IMR-90 (cell line): ENCODE measurements around the gene CORO1C. TPM values are rescaled to one million over a fixed set of nuclear protein-coding genes. Genes with fewer than 3 reads are reported as not detected.

Experiments
- ATAC-seq: fragments of 200-7000 bp; cut with Tn5 transposase; 2 replicates; pipeline ENCODE4 v1.9.1; 2020; ENCODE audit warnings: low read depth, mild to moderate bottlenecking, moderate library complexity
- BruUV-seq: library from RNA; stranded (reverse); fragments of 400-500 nt; replicated peaks from 2 replicates; lab custom pipeline; 2021; lab: Mats Ljungman, UMichigan
- CTCF ChIA-PET: fragments of 300-600 bp; formaldehyde crosslinking; extraction: SDS; loops from one replicate; lab custom pipeline; 2021; ENCODE audit warnings: antibody characterized with exemption; lab: Yijun Ruan, JAX
- POLR2A ChIA-PET: fragments of 300-600 bp; sonication (Branson Sonifier 250); formaldehyde crosslinking; loops from one replicate; lab custom pipeline; 2022; ENCODE audit warnings: antibody characterized with exemption; ENCODE audit not compliant: unreplicated experiment; lab: Charles Lee
- DNase-seq: peaks from one replicate; pipeline ENCODE4 v3.0.0; 2013
- H2AFZ ChIP-seq: replicated peaks from 2 replicates; pipeline ENCODE3; 2013; ENCODE audit warnings: low read length, mild to moderate bottlenecking; ENCODE audit not compliant: poor library complexity
- H2AK5ac ChIP-seq: 2 replicates; pipeline ENCODE4 v1.6.1; 2013; ENCODE audit warnings: low read depth, low read length, inconsistent platforms
- H2AK9ac ChIP-seq: replicated peaks from 2 replicates; pipeline ENCODE3; 2013; ENCODE audit warnings: mild to moderate bottlenecking, low read depth, low read length, moderate library complexity; ENCODE audit not compliant: poor library complexity
- H2BK120ac ChIP-seq: 2 replicates; pipeline ENCODE4 v1.6.1; 2013; ENCODE audit warnings: low read depth, low read length, inconsistent platforms
- H2BK15ac ChIP-seq: 3 replicates; pipeline ENCODE4 v1.6.1; 2013; ENCODE audit warnings: low read depth, low read length, inconsistent platforms
- H2BK20ac ChIP-seq: 2 replicates; pipeline ENCODE4 v1.6.1; 2013; ENCODE audit warnings: low read depth, mild to moderate bottlenecking, inconsistent platforms, low read length, moderate library complexity
- H2BK5ac ChIP-seq: 2 replicates; pipeline ENCODE4 v1.6.1; 2013; ENCODE audit warnings: mild to moderate bottlenecking, low read depth, low read length, inconsistent platforms; ENCODE audit not compliant: poor library complexity, severe bottlenecking
- H3K14ac ChIP-seq: replicated peaks from 2 replicates; pipeline ENCODE4 v1.6.1; 2013; ENCODE audit warnings: low read depth, low read length, inconsistent platforms
- H3K18ac ChIP-seq: 2 replicates; pipeline ENCODE4 v1.6.1; 2013; ENCODE audit warnings: low read depth, low read length, control low read depth
- H3K23ac ChIP-seq: 2 replicates; pipeline ENCODE4 v1.6.1; 2013; ENCODE audit warnings: low read depth, low read length, inconsistent platforms
- H3K27ac ChIP-seq: 2 replicates; pipeline ENCODE4 v1.5.1; 2013; ENCODE audit warnings: mild to moderate bottlenecking, control low read depth, low read length; ENCODE audit not compliant: insufficient read depth
- H3K27me3 ChIP-seq: 2 replicates; pipeline ENCODE4 v1.6.1; 2013; ENCODE audit warnings: low read length; ENCODE audit not compliant: control insufficient read depth, insufficient read depth
- H3K36me3 ChIP-seq: 2 replicates; pipeline ENCODE4 v1.6.1; 2013; ENCODE audit warnings: low read length, mixed read lengths; ENCODE audit not compliant: control insufficient read depth, insufficient read depth
- H3K4ac ChIP-seq: 2 replicates; pipeline ENCODE4 v1.6.1; 2013; ENCODE audit warnings: low read depth, low read length, inconsistent platforms
- H3K4me1 ChIP-seq: 2 replicates; pipeline ENCODE4 v1.6.1; 2013; ENCODE audit warnings: low read length, mixed read lengths; ENCODE audit not compliant: control insufficient read depth, insufficient read depth
- H3K4me2 ChIP-seq: 2 replicates; pipeline ENCODE4 v1.6.1; 2013; ENCODE audit warnings: low read depth, mild to moderate bottlenecking, control low read depth, low read length, moderate library complexity
- H3K4me3 ChIP-seq: 2 replicates; pipeline ENCODE4 v1.5.1; 2013; ENCODE audit warnings: low read depth, mild to moderate bottlenecking, control low read depth, low read length, moderate library complexity; ENCODE audit not compliant: insufficient read depth
- H3K56ac ChIP-seq: 2 replicates; pipeline ENCODE4 v1.6.1; 2013; ENCODE audit warnings: low read length, inconsistent platforms; ENCODE audit not compliant: insufficient read depth; ENCODE audit errors: extremely low read depth
- H3K79me1 ChIP-seq, 2 experiments: 2 replicates each; pipeline ENCODE4 v1.6.1; 2013; ENCODE audit warnings: low read length in 2 of 2, inconsistent platforms in 1 of 2, low read depth in 1 of 2
- H3K9ac ChIP-seq: 2 replicates; pipeline ENCODE4 v1.6.1; 2013; ENCODE audit warnings: low read depth, low read length, control low read depth
- H3K9me1 ChIP-seq: 2 replicates; pipeline ENCODE4 v1.6.1; 2013; ENCODE audit warnings: low read length, inconsistent platforms; ENCODE audit not compliant: insufficient read depth
- H3K9me3 ChIP-seq: 2 replicates; pipeline ENCODE4 v1.6.1; 2013; ENCODE audit warnings: low read length; ENCODE audit not compliant: control insufficient read depth, insufficient read depth
- H4K20me1 ChIP-seq: 2 replicates; pipeline ENCODE4 v1.6.1; 2013; ENCODE audit warnings: low read length, inconsistent platforms; ENCODE audit not compliant: insufficient read depth
- H4K5ac ChIP-seq: 2 replicates; pipeline ENCODE4 v1.6.1; 2013; ENCODE audit warnings: mild to moderate bottlenecking, low read depth, low read length, control low read depth
- H4K8ac ChIP-seq, 2 experiments: 2 replicates each; pipeline ENCODE4 v1.6.1; 2013; ENCODE audit warnings: low read depth in 2 of 2, low read length in 2 of 2, control low read depth in 1 of 2, inconsistent platforms in 1 of 2
- H4K91ac ChIP-seq: 2 replicates; pipeline ENCODE4 v1.6.1; 2013; ENCODE audit warnings: low read depth, low read length, inconsistent platforms; ENCODE audit not compliant: insufficient read depth
- BHLHE40 ChIP-seq: fragments of 150-350 bp; IDR thresholded peaks from 2 replicates; pipeline ENCODE4 v1.6.1; 2016; ENCODE audit warnings: mild to moderate bottlenecking, low read depth, low read length
- CEBPB ChIP-seq: IDR thresholded peaks from 2 replicates; pipeline ENCODE4 v1.6.1; 2012; ENCODE audit warnings: low read depth, low read length, improper control_type of control experiment
- CHD1 ChIP-seq: IDR thresholded peaks from 2 replicates; pipeline ENCODE4 v1.6.1; 2012; ENCODE audit warnings: low read depth, low read length, improper control_type of control experiment
- CTCF ChIP-seq: conservative IDR thresholded peaks from 2 replicates; pipeline ENCODE4 v1.5.1; 2012; ENCODE audit warnings: mild to moderate bottlenecking, low read depth, low read length, improper control_type of control experiment
- FOS ChIP-seq: fragments of 150-350 bp; IDR thresholded peaks from 2 replicates; pipeline ENCODE4 v1.6.1; 2016; ENCODE audit warnings: low read depth, low read length
- MAFK ChIP-seq: IDR thresholded peaks from 2 replicates; pipeline ENCODE4 v1.6.1; 2012; ENCODE audit warnings: low read depth, low read length, improper control_type of control experiment
- MAZ ChIP-seq: IDR thresholded peaks from 2 replicates; pipeline ENCODE4 v1.6.1; 2012; ENCODE audit warnings: low read depth, mild to moderate bottlenecking, low read length, improper control_type of control experiment, moderate library complexity, borderline replicate concordance
- MXI1 ChIP-seq: IDR thresholded peaks from 2 replicates; pipeline ENCODE4 v1.6.1; 2012; ENCODE audit warnings: low read depth, mild to moderate bottlenecking, low read length, moderate library complexity, borderline replicate concordance
- NFE2L2 ChIP-seq: fragments of 150-350 bp; IDR thresholded peaks from 2 replicates; pipeline ENCODE4 v1.6.1; 2016; ENCODE audit warnings: low read depth, mild to moderate bottlenecking, low read length
- POLR2A ChIP-seq: IDR thresholded peaks from 2 replicates; pipeline ENCODE4 v1.6.1; 2012; ENCODE audit warnings: mild to moderate bottlenecking, low read depth, low read length
- RAD21 ChIP-seq: IDR thresholded peaks from 2 replicates; pipeline ENCODE4 v1.6.1; 2012; ENCODE audit warnings: low read length, improper control_type of control experiment
- RCOR1 ChIP-seq: IDR thresholded peaks from 2 replicates; pipeline ENCODE4 v1.6.1; 2012; ENCODE audit warnings: mild to moderate bottlenecking, low read length, improper control_type of control experiment; ENCODE audit not compliant: insufficient replicate concordance
- RFX5 ChIP-seq: IDR thresholded peaks from 2 replicates; pipeline ENCODE4 v1.8.0; 2012; ENCODE audit warnings: low read depth, mild to moderate bottlenecking, low read length, moderate library complexity
- SMC3 ChIP-seq: fragments of 150-350 bp; IDR thresholded peaks from 2 replicates; pipeline ENCODE4 v1.6.1; 2016; ENCODE audit warnings: low read depth, mild to moderate bottlenecking, antibody characterized with exemption, low read length, moderate library complexity
- WGBS, 2 experiments: methylation state at CpG; one replicate each; pipeline versions ENCODE4 v1.1.5 to v1.1.7; 2013; ENCODE audit warnings: missing lambda C conversion rate in 2 of 2; ENCODE audit not compliant: insufficient read length in 1 of 2; ENCODE audit errors: extremely low coverage in 2 of 2; 5-methylcytosine and 5-hydroxymethylcytosine counted together
- dilution Hi-C: fragments of 300-500 bp; cut with HindIII; formaldehyde crosslinking; loops from one replicate; pipeline ENCODE4 v1.14.3; 2018; ENCODE audit warnings: low sequenced_read_pairs; ENCODE audit not compliant: unreplicated experiment
- in situ Hi-C: fragments of 300-500 bp; cut with MboI; formaldehyde crosslinking; loops from 3 replicates; pipeline ENCODE4 v1.14.3; 2019; ENCODE audit warnings: low sequenced_read_pairs, inconsistent platforms, mixed read lengths
- intact Hi-C: fragments of 100-400 bp; cut with micrococcal nuclease; formaldehyde crosslinking; loops from 2 replicates; pipeline ENCODE4 v1.10.0; 2022
- polyA plus RNA-seq, 3 experiments: library from polyadenylated mRNA; depleted of rRNA; stranded (reverse); fragments of >200 nt; gene quantifications; 2 replicates each; pipeline ENCODE4 v1.2.3, GENCODE V29; 2012; ENCODE audit warnings: low replicate concordance in 1 of 3
- total RNA-seq: library from RNA; depleted of rRNA; stranded (reverse); fragments of >200 nt; gene quantifications from 2 replicates; pipeline ENCODE4 v1.2.3, GENCODE V29; 2012
- TF ChIP-seq, protein P1 (sequence below): fragments of 150-350 bp; IDR thresholded peaks from 2 replicates; pipeline ENCODE4 v1.6.1; 2017; ENCODE audit warnings: mild to moderate bottlenecking, antibody characterized with exemption, low read length, low read depth
- TF ChIP-seq, protein P2 (sequence below): fragments of 150-350 bp; IDR thresholded peaks from 2 replicates; pipeline ENCODE4 v1.6.1; 2016; ENCODE audit warnings: low read depth, mild to moderate bottlenecking, low read length, moderate library complexity, borderline replicate concordance

CORO1C gene
- total and polyA plus RNA-seq, 2 of the 4 experiments (the other 2 are of a cell fraction): 675 to 1,100 TPM

DNA sequence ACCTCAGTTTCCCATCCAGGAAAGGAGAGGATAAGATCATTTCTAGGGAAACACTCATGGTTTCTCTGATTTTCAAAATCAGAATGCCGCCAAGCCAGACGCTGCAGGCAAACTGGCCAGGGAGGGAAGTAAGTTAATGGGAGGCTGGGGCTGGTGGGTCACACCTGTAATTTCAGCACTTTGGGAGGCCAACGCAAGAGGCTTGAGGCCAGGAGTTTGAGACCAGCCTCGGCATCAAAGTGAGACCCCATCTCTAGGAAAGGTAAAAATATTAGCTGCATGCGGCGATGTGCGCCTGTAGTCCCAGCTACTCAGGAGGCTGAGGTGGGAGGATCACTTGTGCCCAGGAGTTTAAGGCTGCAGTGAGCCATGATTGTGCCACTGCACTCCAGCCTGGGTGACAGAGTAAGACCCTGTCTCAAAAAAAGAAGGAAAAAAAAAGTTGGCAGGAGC lies 98.2 kb downstream of the CORO1C start:
- no peak overlapping the region for H3K4ac ChIP-seq
- ATAC-seq: no peak
- dilution Hi-C loops: no loop called here
- 94% methylated on average over 3 of the region's 7 CpGs; no CpG with 5 or more reads in 1 of the 2 experiments for WGBS, 2 experiments
- H4K8ac ChIP-seq: no peak overlapping the region
- ChIA-PET POLR2A (no interaction called here), CTCF (no interaction called here)
- BruUV-seq: no TSS peak
- no peak overlapping the region for H3K4me2 ChIP-seq
- TF ChIP-seq CHD1 (no peak), CTCF (no peak), FOS (no peak), RFX5 (no peak), BHLHE40 (no peak), RAD21 (no peak), POLR2A (no peak), MXI1 (no peak), SMC3 (no peak), NFE2L2 (no peak), MAZ (no peak), CEBPB (no peak), RCOR1 (no peak), MAFK (no peak)
- TF ChIP-seq, protein P1, sequence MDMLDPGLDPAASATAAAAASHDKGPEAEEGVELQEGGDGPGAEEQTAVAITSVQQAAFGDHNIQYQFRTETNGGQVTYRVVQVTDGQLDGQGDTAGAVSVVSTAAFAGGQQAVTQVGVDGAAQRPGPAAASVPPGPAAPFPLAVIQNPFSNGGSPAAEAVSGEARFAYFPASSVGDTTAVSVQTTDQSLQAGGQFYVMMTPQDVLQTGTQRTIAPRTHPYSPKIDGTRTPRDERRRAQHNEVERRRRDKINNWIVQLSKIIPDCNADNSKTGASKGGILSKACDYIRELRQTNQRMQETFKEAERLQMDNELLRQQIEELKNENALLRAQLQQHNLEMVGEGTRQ: no peak
- TF ChIP-seq, protein P2, sequence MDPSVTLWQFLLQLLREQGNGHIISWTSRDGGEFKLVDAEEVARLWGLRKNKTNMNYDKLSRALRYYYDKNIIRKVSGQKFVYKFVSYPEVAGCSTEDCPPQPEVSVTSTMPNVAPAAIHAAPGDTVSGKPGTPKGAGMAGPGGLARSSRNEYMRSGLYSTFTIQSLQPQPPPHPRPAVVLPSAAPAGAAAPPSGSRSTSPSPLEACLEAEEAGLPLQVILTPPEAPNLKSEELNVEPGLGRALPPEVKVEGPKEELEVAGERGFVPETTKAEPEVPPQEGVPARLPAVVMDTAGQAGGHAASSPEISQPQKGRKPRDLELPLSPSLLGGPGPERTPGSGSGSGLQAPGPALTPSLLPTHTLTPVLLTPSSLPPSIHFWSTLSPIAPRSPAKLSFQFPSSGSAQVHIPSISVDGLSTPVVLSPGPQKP: no peak
- no peak overlapping the region for H2AK9ac ChIP-seq
- H4K91ac ChIP-seq: no peak overlapping the region
- H3K14ac ChIP-seq: no peak overlapping the region
- no peak overlapping the region for H3K18ac ChIP-seq
- H3K56ac ChIP-seq: no peak overlapping the region
- H3K23ac ChIP-seq: no peak overlapping the region
- no peak overlapping the region for H2AFZ ChIP-seq
- H3K27me3 ChIP-seq: no peaks in the 10 kb centered on the region
- no peak overlapping the region for H2BK5ac ChIP-seq
- H3K9me1 ChIP-seq: peaks cover 21% of the 10 kb centered on the region
- no peak for DNase-seq
- peaks cover 9% of the 10 kb centered on the region for H4K20me1 ChIP-seq
- H4K5ac ChIP-seq: no peak overlapping the region
- peaks cover 0 to 26% of the 10 kb centered on the region in 2 experiments; a peak in 2 of 4 replicates for H3K79me1 ChIP-seq
- H3K4me3 ChIP-seq: no peak overlapping the region
- H3K4me1 ChIP-seq: peaks cover 33% of the 10 kb centered on the region
- H2BK20ac ChIP-seq: no peak overlapping the region
- H2BK120ac ChIP-seq: no peak overlapping the region
- H3K9me3 ChIP-seq: no peaks in the 10 kb centered on the region
- in situ Hi-C loops: loop anchor here (25.0 kb wide), 1 partner anchor 454 kb away; the partner anchor contains the start of genes ALKBH2 and UNG
- H3K27ac ChIP-seq: no peak overlapping the region
- H3K9ac ChIP-seq: no peak overlapping the region
- intact Hi-C loops: no loop called here
- H3K36me3 ChIP-seq: no peaks in the 10 kb centered on the region
- no peak overlapping the region for H2AK5ac ChIP-seq
- H2BK15ac ChIP-seq: no peak overlapping the region
